GM19467 (cell line): ENCODE results near the gene ANKRD36.
"Not testable (repeated sequence)": the region's sequence is repeated elsewhere in the genome, so short reads cannot be mapped to it uniquely, and the experiment has no call there.

Experiments
- ATAC-seq: cut with Tn5 transposase; IDR thresholded peaks from one replicate; pipeline ENCODE4 v1.9.1; 2021; ENCODE audit warnings: mild to moderate bottlenecking, moderate library complexity; ENCODE audit not compliant: unreplicated experiment

Gene ANKRD36

DNA sequence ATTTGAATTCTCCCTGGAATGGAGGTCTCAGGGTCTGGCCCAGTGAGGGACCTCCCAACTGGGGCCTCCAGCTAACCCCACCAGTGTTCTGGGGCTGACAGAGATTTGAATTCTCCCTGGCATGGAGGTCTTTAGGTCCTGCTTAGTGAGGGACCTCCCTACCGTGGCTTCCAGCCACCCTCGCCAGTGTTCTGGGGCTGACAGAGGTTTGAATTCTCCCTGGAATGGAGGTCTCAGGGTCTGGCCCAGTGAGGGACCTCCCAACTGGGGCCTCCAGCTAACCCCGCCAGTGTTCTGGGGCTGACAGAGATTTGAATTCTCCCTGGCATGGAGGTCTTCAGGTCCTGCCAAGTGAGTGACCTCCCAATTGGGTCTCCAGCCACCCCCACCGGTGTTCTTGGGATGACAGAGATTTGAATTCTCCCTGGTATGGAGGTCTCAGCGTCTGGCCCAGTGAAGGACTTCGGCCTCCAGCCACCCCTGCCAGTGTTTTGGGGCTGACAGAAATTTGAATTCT lies 155.2 kb downstream of the ANKRD36 start:
- ATAC-seq: not testable (repeated sequence)

- ATAC-seq: not testable (repeated sequence)
Observed at GRCh38 chr2:97276232-97276798, 163.4 kb downstream of the ANKRD36 start.

- not testable (repeated sequence) for ATAC-seq
Observed at GRCh38 chr2:97285187-97285586, 172.2 kb downstream of the ANKRD36 start.

DNA sequence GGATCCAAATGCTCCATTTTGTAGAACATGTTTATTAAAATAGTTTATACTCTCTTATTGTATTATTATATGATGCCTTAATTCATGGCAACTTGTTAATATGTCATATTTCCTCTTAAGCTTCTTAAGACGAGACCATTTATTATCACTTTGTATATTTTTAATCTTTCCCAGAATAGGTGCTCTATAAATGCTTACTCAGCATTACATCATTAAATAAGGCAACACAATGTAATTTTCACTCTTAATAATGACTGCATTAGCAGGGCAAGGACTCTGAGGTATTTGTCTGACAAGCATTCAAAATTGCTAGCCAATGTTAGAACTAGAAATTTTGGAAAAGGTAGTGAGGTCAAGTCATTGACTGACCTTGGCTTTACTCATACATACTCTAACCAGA lies 180.7 kb downstream of the ANKRD36 start:
- not testable (repeated sequence) for ATAC-seq
